HEK293 (cell line): ENCODE data around the gene SLF2.
A peak's percentile ranks its signal among the peaks of the same experiment; 100 is the strongest.

Experiments
- CTCF ChIA-PET: fragments of 350-600 bp; formaldehyde crosslinking; extraction: SDS; loops from one replicate; lab custom pipeline; 2021; ENCODE audit warnings: antibody characterized with exemption; lab: Yijun Ruan, JAX
- POLR2A ChIA-PET: fragments of 300-600 bp; formaldehyde crosslinking; extraction: SDS; loops from one replicate; lab custom pipeline; 2020; ENCODE audit warnings: antibody characterized with exemption, inconsistent platforms; lab: Yijun Ruan, JAX
- H3K27ac ChIP-seq: fragments of 200-500 bp; sonication (Bioruptor generic); 2 replicates; pipeline ENCODE4 v1.5.1; 2014; ENCODE audit warnings: low read depth, low read length, control low read depth, inconsistent platforms; ENCODE audit errors: extremely low read depth
- H3K36me3 ChIP-seq, 2 experiments: fragments of 200-500 bp in 1 of 2; sonication (Bioruptor generic) in 1 of 2; 1 replicate in 1 of 2; 2 replicates in 1 of 2; pipeline ENCODE4 v1.5.1; 2014 to 2017; ENCODE audit warnings: inconsistent platforms in 2 of 2, low read length in 2 of 2; ENCODE audit not compliant: control insufficient read depth in 2 of 2, insufficient read depth in 1 of 2
- H3K4me1 ChIP-seq: fragments of 200-500 bp; sonication (Bioruptor generic); 2 replicates; pipeline ENCODE4 v1.5.1; 2014; ENCODE audit warnings: mild to moderate bottlenecking, low read length, inconsistent platforms; ENCODE audit not compliant: control insufficient read depth, insufficient read depth
- H3K4me3 ChIP-seq: 2 replicates; pipeline ENCODE4 v1.5.1; 2011; ENCODE audit warnings: low read depth, mild to moderate bottlenecking, control low read depth, low read length, moderate library complexity
- H3K9me3 ChIP-seq: fragments of 200-500 bp; sonication (Bioruptor generic); 2 replicates; pipeline ENCODE4 v1.5.1; 2014; ENCODE audit warnings: low read depth, low read length, inconsistent platforms; ENCODE audit not compliant: control insufficient read depth, insufficient read depth
- GLIS2 ChIP-seq: fragments of 450-650 bp; formaldehyde crosslinking; IDR thresholded peaks from 2 replicates; pipeline ENCODE4 v1.5.1; 2016; ENCODE audit warnings: missing biosample characterization, missing genetic modification characterization
- INSM2 ChIP-seq: fragments of 450-650 bp; formaldehyde crosslinking; IDR thresholded peaks from 2 replicates; pipeline ENCODE4 v1.5.1; 2016; ENCODE audit warnings: missing biosample characterization, missing genetic modification characterization
- PRDM1 ChIP-seq: fragments of 450-650 bp; formaldehyde crosslinking; IDR thresholded peaks from 2 replicates; pipeline ENCODE4; 2016; ENCODE audit warnings: missing biosample characterization, missing genetic modification characterization
- RBAK ChIP-seq: fragments of 450-650 bp; formaldehyde crosslinking; IDR thresholded peaks from 2 replicates; pipeline ENCODE4 v1.5.1; 2016; ENCODE audit warnings: missing biosample characterization, missing genetic modification characterization
- SCRT2 ChIP-seq: fragments of 450-650 bp; formaldehyde crosslinking; IDR thresholded peaks from 2 replicates; pipeline ENCODE4 v1.5.1; 2016; ENCODE audit warnings: missing biosample characterization, missing genetic modification characterization
- TRIM28 ChIP-seq: IDR thresholded peaks from 2 replicates; pipeline ENCODE4 v1.6.1; 2011; ENCODE audit warnings: low read length, control low read depth, borderline replicate concordance
- ZBTB20 ChIP-seq: fragments of 450-650 bp; formaldehyde crosslinking; IDR thresholded peaks from 2 replicates; pipeline ENCODE4 v1.5.1; 2016; ENCODE audit warnings: missing biosample characterization, missing genetic modification characterization
- ZNF133 ChIP-seq: fragments of 450-650 bp; formaldehyde crosslinking; IDR thresholded peaks from 2 replicates; pipeline ENCODE4 v1.5.1; 2016; ENCODE audit warnings: missing biosample characterization, missing genetic modification characterization
- ZNF324 ChIP-seq: fragments of 450-650 bp; formaldehyde crosslinking; IDR thresholded peaks from 2 replicates; pipeline ENCODE4 v1.5.1; 2016; ENCODE audit warnings: missing biosample characterization, missing genetic modification characterization
- ZNF335 ChIP-seq: fragments of 450-650 bp; formaldehyde crosslinking; conservative IDR thresholded peaks from 2 replicates; pipeline ENCODE4 v1.5.1; 2016; ENCODE audit warnings: missing biosample characterization, missing genetic modification characterization
- ZNF501 ChIP-seq: fragments of 450-650 bp; formaldehyde crosslinking; IDR thresholded peaks from 2 replicates; pipeline ENCODE4 v1.5.1; 2016; ENCODE audit warnings: missing biosample characterization, missing genetic modification characterization
- ZNF664 ChIP-seq: fragments of 450-650 bp; formaldehyde crosslinking; IDR thresholded peaks from 2 replicates; pipeline ENCODE4 v1.5.1; 2016; ENCODE audit warnings: missing biosample characterization, missing genetic modification characterization
- ZNF768 ChIP-seq: fragments of 450-650 bp; formaldehyde crosslinking; IDR thresholded peaks from 2 replicates; pipeline ENCODE4 v1.5.1; 2018; ENCODE audit warnings: missing biosample characterization, mild to moderate bottlenecking, missing genetic modification characterization
- TF ChIP-seq, protein P1 (sequence below): fragments of 450-650 bp; formaldehyde crosslinking; IDR thresholded peaks from 2 replicates; pipeline ENCODE4 v1.5.1; 2016; ENCODE audit warnings: missing biosample characterization, missing genetic modification characterization
- TF ChIP-seq, protein P2 (sequence below): fragments of 450-650 bp; formaldehyde crosslinking; IDR thresholded peaks from 2 replicates; pipeline ENCODE4 v1.5.1; 2016; ENCODE audit warnings: missing biosample characterization, missing genetic modification characterization
- TF ChIP-seq, protein P3 (sequence below): fragments of 450-650 bp; formaldehyde crosslinking; IDR thresholded peaks from 2 replicates; pipeline ENCODE4 v1.5.1; 2017; ENCODE audit warnings: missing biosample characterization, missing genetic modification characterization

The SLF2 gene

GRCh38 chr10:101000127-101000914 is 87.6 kb downstream of the SLF2 start:
- peaks cover 8 to 42% of the 10 kb centered on the region in 2 experiments; a peak in 2 of 3 replicates for H3K36me3 ChIP-seq
- H3K4me3 ChIP-seq, result peak overlapping the region; percentile 57
- H3K4me1 ChIP-seq, result peaks cover 8% of the 10 kb centered on the region
- H3K9me3 ChIP-seq, result no peaks in the 10 kb centered on the region
- TF ChIP-seq ZNF335 (tag by site-specific recombination) (peak; percentile 12; the same call in 1 of the 2 replicates), ZNF133 (tag by site-specific recombination) (no peak), ZNF664 (tag by site-specific recombination) (no peak), ZNF324 (tag by site-specific recombination) (no peak), ZNF501 (tag by site-specific recombination) (0 out of 2 replicates have a peak, but pooled peaks have one; percentile 27), INSM2 (no peak), RBAK (tag by site-specific recombination) (no peak), ZBTB20 (tag by site-specific recombination) (peak; percentile 7; the same call in 1 of the 2 replicates), GLIS2 (peak; percentile 59)
- TF ChIP-seq, protein P1, sequence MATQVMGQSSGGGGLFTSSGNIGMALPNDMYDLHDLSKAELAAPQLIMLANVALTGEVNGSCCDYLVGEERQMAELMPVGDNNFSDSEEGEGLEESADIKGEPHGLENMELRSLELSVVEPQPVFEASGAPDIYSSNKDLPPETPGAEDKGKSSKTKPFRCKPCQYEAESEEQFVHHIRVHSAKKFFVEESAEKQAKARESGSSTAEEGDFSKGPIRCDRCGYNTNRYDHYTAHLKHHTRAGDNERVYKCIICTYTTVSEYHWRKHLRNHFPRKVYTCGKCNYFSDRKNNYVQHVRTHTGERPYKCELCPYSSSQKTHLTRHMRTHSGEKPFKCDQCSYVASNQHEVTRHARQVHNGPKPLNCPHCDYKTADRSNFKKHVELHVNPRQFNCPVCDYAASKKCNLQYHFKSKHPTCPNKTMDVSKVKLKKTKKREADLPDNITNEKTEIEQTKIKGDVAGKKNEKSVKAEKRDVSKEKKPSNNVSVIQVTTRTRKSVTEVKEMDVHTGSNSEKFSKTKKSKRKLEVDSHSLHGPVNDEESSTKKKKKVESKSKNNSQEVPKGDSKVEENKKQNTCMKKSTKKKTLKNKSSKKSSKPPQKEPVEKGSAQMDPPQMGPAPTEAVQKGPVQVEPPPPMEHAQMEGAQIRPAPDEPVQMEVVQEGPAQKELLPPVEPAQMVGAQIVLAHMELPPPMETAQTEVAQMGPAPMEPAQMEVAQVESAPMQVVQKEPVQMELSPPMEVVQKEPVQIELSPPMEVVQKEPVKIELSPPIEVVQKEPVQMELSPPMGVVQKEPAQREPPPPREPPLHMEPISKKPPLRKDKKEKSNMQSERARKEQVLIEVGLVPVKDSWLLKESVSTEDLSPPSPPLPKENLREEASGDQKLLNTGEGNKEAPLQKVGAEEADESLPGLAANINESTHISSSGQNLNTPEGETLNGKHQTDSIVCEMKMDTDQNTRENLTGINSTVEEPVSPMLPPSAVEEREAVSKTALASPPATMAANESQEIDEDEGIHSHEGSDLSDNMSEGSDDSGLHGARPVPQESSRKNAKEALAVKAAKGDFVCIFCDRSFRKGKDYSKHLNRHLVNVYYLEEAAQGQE (tag by site-specific recombination), result no peak
- TF ChIP-seq, protein P2, sequence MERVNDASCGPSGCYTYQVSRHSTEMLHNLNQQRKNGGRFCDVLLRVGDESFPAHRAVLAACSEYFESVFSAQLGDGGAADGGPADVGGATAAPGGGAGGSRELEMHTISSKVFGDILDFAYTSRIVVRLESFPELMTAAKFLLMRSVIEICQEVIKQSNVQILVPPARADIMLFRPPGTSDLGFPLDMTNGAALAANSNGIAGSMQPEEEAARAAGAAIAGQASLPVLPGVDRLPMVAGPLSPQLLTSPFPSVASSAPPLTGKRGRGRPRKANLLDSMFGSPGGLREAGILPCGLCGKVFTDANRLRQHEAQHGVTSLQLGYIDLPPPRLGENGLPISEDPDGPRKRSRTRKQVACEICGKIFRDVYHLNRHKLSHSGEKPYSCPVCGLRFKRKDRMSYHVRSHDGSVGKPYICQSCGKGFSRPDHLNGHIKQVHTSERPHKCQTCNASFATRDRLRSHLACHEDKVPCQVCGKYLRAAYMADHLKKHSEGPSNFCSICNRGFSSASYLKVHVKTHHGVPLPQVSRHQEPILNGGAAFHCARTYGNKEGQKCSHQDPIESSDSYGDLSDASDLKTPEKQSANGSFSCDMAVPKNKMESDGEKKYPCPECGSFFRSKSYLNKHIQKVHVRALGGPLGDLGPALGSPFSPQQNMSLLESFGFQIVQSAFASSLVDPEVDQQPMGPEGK, result peak; percentile 13
- peak overlapping the region; percentile 94 for H3K27ac ChIP-seq
- POLR2A ChIA-PET, result interaction anchor here (0.6 to 1.2 kb wide), 2 partner anchors 41 to 60 kb away, joined by 3 to 8 read pairs; no protein-coding TSS in a partner anchor
- CTCF ChIA-PET, result interaction anchor here (0.6 to 16.6 kb wide), 7 partner anchors 12 to 141 kb away, joined by 3 to 274 read pairs (median 3); partner anchors contain the start of genes MRPL43, PDZD7, SFXN3 and TWNK

- CTCF ChIA-PET, result interaction anchor here (0.6 to 16.6 kb wide), 7 partner anchors 9 to 54 kb away, joined by 3 to 274 read pairs (median 4); no protein-coding TSS in a partner anchor
- TF ChIP-seq SCRT2 (0 out of 2 replicates have a peak, but pooled peaks have one; percentile 20), TRIM28 (0 out of 2 replicates have a peak, but pooled peaks have one; percentile 20), ZNF768 (tag by site-specific recombination) (no peak), PRDM1 (tag by site-specific recombination) (peak; percentile 59)
- TF ChIP-seq, protein P3, sequence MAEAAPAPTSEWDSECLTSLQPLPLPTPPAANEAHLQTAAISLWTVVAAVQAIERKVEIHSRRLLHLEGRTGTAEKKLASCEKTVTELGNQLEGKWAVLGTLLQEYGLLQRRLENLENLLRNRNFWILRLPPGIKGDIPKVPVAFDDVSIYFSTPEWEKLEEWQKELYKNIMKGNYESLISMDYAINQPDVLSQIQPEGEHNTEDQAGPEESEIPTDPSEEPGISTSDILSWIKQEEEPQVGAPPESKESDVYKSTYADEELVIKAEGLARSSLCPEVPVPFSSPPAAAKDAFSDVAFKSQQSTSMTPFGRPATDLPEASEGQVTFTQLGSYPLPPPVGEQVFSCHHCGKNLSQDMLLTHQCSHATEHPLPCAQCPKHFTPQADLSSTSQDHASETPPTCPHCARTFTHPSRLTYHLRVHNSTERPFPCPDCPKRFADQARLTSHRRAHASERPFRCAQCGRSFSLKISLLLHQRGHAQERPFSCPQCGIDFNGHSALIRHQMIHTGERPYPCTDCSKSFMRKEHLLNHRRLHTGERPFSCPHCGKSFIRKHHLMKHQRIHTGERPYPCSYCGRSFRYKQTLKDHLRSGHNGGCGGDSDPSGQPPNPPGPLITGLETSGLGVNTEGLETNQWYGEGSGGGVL, result peak; percentile 37; the same call in 1 of the 2 replicates
- H3K27ac ChIP-seq, result peak overlapping the region; percentile 94
- no peaks in the 10 kb centered on the region for H3K9me3 ChIP-seq
- POLR2A ChIA-PET, result no interaction called here
- peak overlapping the region; percentile 57 for H3K4me3 ChIP-seq
- H3K4me1 ChIP-seq, result peaks cover 8% of the 10 kb centered on the region
- peaks cover 8 to 50% of the 10 kb centered on the region in 2 experiments; a peak in 2 of 3 replicates for H3K36me3 ChIP-seq
Observed at GRCh38 chr10:101000915-101001658, 88.3 kb downstream of the SLF2 start.
